Kidney (tissue), 14 donors: ENCODE data around the gene KIF19. TPM values are rescaled to one million over a fixed set of nuclear protein-coding genes. Genes with fewer than 3 reads are reported as not detected.

ENCODE experiments used
- DNase-seq, 5 donors: peaks; one replicate each; pipeline ENCODE4 v3.0.0-alpha.2; 2013 to 2020
- FAIRE-seq: peaks from 2 replicates; lab custom pipeline; 2012; peaks lifted over from hg19 to GRCh38; lab: Jason Lieb, UNC
- H3K27ac ChIP-seq, 2 donors: one replicate each; pipeline ENCODE4 v1.7.0; 2013; ENCODE audit warnings: low read depth in 2 of 2, low read length in 2 of 2, inconsistent platforms in 1 of 2
- H3K27me3 ChIP-seq: one replicate; pipeline ENCODE4 v1.7.1; 2013; ENCODE audit warnings: low read length, inconsistent platforms; ENCODE audit not compliant: control insufficient read depth, insufficient read depth
- H3K36me3 ChIP-seq, 3 donors: one replicate each; pipeline versions ENCODE4 v1.7.0 to v1.7.1; 2013; ENCODE audit warnings: low read length in 3 of 3, control low read depth in 1 of 3, inconsistent platforms in 1 of 3; ENCODE audit not compliant: insufficient read depth in 3 of 3, control insufficient read depth in 2 of 3
- H3K4me1 ChIP-seq, 3 donors: one replicate each; pipeline versions ENCODE4 v1.7.0 to v1.7.1; 2013; ENCODE audit warnings: low read length in 3 of 3, inconsistent platforms in 1 of 3, low read depth in 1 of 3; ENCODE audit not compliant: control insufficient read depth in 2 of 3, insufficient read depth in 2 of 3
- H3K4me3 ChIP-seq, 3 donors: one replicate each; pipeline versions ENCODE4 v1.7.0 to v1.8.1; 2013; ENCODE audit warnings: low read length in 3 of 3, control low read depth in 1 of 3, inconsistent platforms in 1 of 3
- H3K9ac ChIP-seq, 3 donors: one replicate each; pipeline versions ENCODE4 v1.7.0 to v1.7.1; 2013; ENCODE audit warnings: low read length in 3 of 3, control low read depth in 1 of 3, inconsistent platforms in 1 of 3
- H3K9me3 ChIP-seq, 3 donors: one replicate each; pipeline versions ENCODE4 v1.7.0 to v1.7.1; 2013; ENCODE audit warnings: low read length in 3 of 3, control low read depth in 1 of 3, inconsistent platforms in 1 of 3; ENCODE audit not compliant: control insufficient read depth in 2 of 3, insufficient read depth in 1 of 3
- CTCF ChIP-seq: IDR thresholded peaks from 3 replicates; pipeline ENCODE4 v1.5.1; 2012; ENCODE audit warnings: mild to moderate bottlenecking, moderate library complexity, borderline replicate concordance; ENCODE audit not compliant: insufficient read depth; ENCODE audit errors: extremely low read depth
- intact Hi-C: fragments of 100-400 bp; cut with DNase I; formaldehyde crosslinking; loops from one replicate; pipeline ENCODE4 v1.11.1; 2022
- polyA plus RNA-seq: library from polyadenylated mRNA; stranded (reverse); fragments of 350-450 nt; fragmentation: Illumina TruSeq; extraction: RNeasy Lipid Tissue Mini Kit (QIAGEN cat#74804); gene quantifications from one replicate; pipeline ENCODE4 v1.2.3, GENCODE V29; 2014; ENCODE audit warnings: low read depth, low replicate concordance; ENCODE audit not compliant: insufficient read depth
- total RNA-seq: library from RNA; stranded (reverse); fragmentation: NEBNext Ultra II Directional; extraction: Animal tissue kit (Norgen Biotek cat#: 25700); gene quantifications from one replicate; pipeline ENCODE4 v1.2.1, GENCODE V29; 2021
- donor health status: control.
- donor health status: control.
- donor health status: control.
- donor health status: control.
- donor health status: control.
- donor health status: DM: yes; HTN: yes; CAD: no.
- donor health status: Normal renal cell carcinoma (clear cell type).

The KIF19 gene
- total and polyA plus RNA-seq, 2 donors from 2014 or later, result 0.85 TPM; not detected in 1

- Histone ChIP-seq H3K4me3 (no peak overlapping the region), H3K9ac (no peak overlapping the region), H3K36me3 (no peaks in the 10 kb centered on the region), H3K27me3 (peaks cover 7% of the 10 kb centered on the region), H3K27ac (no peak overlapping the region), H3K4me1 (no peaks in the 10 kb centered on the region), H3K9me3 (no peaks in the 10 kb centered on the region)
- FAIRE-seq (no peak), DNase-seq (peak in 2 of 5 donors; percentile 28 to 64)
- intact Hi-C loops, result loop anchor here (10.0 kb wide), 1 partner anchor 58 kb away; no protein-coding TSS in a partner anchor
- no peak for TF ChIP-seq CTCF
These were observed 36.9 kb downstream of the KIF19 start for GRCh38 chr17:74362810-74363498.

GRCh38 chr17:74367206-74367605, 41.2 kb downstream of the KIF19 start, which contains the start of gene GPR142:
GPR142 (plus strand) TSS chr17:74367506; CDS start chr17:74369541, 2,035 bp downstream.
- no peak within 1 kb of the TSS for H3K27ac ChIP-seq
- H3K9me3 ChIP-seq, result no peaks in the 10 kb centered on the region
- no peaks in the 10 kb centered on the region for H3K27me3 ChIP-seq
- no peak within 1 kb of the TSS for H3K4me3 ChIP-seq
- H3K4me1 ChIP-seq, result no peaks in the 10 kb centered on the region
- intact Hi-C loops, result loop anchor here (10.0 kb wide), 1 partner anchor 62 kb away; no protein-coding TSS in a partner anchor
- no peaks in the 10 kb centered on the region for H3K36me3 ChIP-seq
- no peak for TF ChIP-seq CTCF
- FAIRE-seq (no peak), DNase-seq (no peak)
- H3K9ac ChIP-seq, result no peak within 1 kb of the TSS

GRCh38 chr17:74368341-74369081, 42.5 kb downstream of the KIF19 start:
- no peak overlapping the region for H3K27ac ChIP-seq
- no peaks in the 10 kb centered on the region for H3K9me3 ChIP-seq
- intact Hi-C loops, result loop anchor here (10.0 kb wide), 1 partner anchor 64 kb away; no protein-coding TSS in a partner anchor
- H3K9ac ChIP-seq, result no peak overlapping the region
- TF ChIP-seq CTCF, result peak; percentile 88
- no peak overlapping the region for H3K4me3 ChIP-seq
- no peaks in the 10 kb centered on the region for H3K4me1 ChIP-seq
- FAIRE-seq (no peak), DNase-seq (peak in 4 of 5 donors; percentile 60 to 81 (median 71))
- H3K27me3 ChIP-seq, result no peaks in the 10 kb centered on the region
- no peaks in the 10 kb centered on the region for H3K36me3 ChIP-seq
